H9 (cell line): Measurements from ENCODE around the gene MTHFD1L. TPM values are rescaled to one million over a fixed set of nuclear protein-coding genes. Genes with fewer than 3 reads are reported as not detected.
A peak's percentile ranks its signal among the peaks of the same experiment; 100 is the strongest.
"Not testable (repeated sequence)": the region's sequence is repeated elsewhere in the genome, so short reads cannot be mapped to it uniquely, and the experiment has no call there.

Source experiments
- DNase-seq: peaks from one replicate; pipeline ENCODE4 v3.0.0-alpha.2; 2017
- H2AFZ ChIP-seq: one replicate; pipeline ENCODE4 v1.6.1; 2013; ENCODE audit warnings: mild to moderate bottlenecking, low read length, control low read depth, moderate library complexity
- H2AK5ac ChIP-seq: 2 replicates; pipeline ENCODE4 v1.6.1; 2013; ENCODE audit warnings: low read length, control low read depth, mixed read lengths; ENCODE audit not compliant: insufficient read length
- H2BK120ac ChIP-seq: one replicate; pipeline ENCODE4 v1.6.1; 2013; ENCODE audit warnings: low read depth, mild to moderate bottlenecking, low read length, control low read depth, inconsistent platforms; ENCODE audit not compliant: poor library complexity, severe bottlenecking
- H2BK12ac ChIP-seq: 2 replicates; pipeline ENCODE4 v1.6.1; 2013; ENCODE audit warnings: low read length, control low read depth, mixed read lengths, low read depth; ENCODE audit not compliant: insufficient read length
- H2BK15ac ChIP-seq: 2 replicates; pipeline ENCODE4 v1.6.1; 2013; ENCODE audit warnings: low read depth, low read length, control low read depth
- H2BK20ac ChIP-seq: one replicate; pipeline ENCODE4 v1.6.1; 2013; ENCODE audit warnings: low read depth, mild to moderate bottlenecking, low read length, control low read depth, inconsistent platforms; ENCODE audit not compliant: poor library complexity, severe bottlenecking
- H2BK5ac ChIP-seq: 2 replicates; pipeline ENCODE4 v1.6.1; 2013; ENCODE audit warnings: low read length, control low read depth, mixed read lengths; ENCODE audit not compliant: insufficient read length
- H3K14ac ChIP-seq: 2 replicates; pipeline ENCODE4 v1.6.1; 2013; ENCODE audit warnings: low read length, control low read depth; ENCODE audit not compliant: insufficient read depth
- H3K18ac ChIP-seq: 2 replicates; pipeline ENCODE4 v1.6.1; 2013; ENCODE audit warnings: low read depth, mild to moderate bottlenecking, mixed read lengths, low read length, control low read depth; ENCODE audit not compliant: insufficient read length
- H3K23ac ChIP-seq: 2 replicates; pipeline ENCODE4 v1.6.1; 2013; ENCODE audit warnings: low read length, control low read depth, mixed read lengths, low read depth; ENCODE audit not compliant: insufficient read length
- H3K23me2 ChIP-seq: 2 replicates; pipeline ENCODE4 v1.6.1; 2013; ENCODE audit warnings: low read depth, mild to moderate bottlenecking, mixed read lengths, low read length, control low read depth; ENCODE audit not compliant: insufficient read length, poor library complexity, severe bottlenecking
- H3K27ac ChIP-seq: 2 replicates; pipeline ENCODE4 v1.5.1; 2013; ENCODE audit warnings: low read length, control low read depth, mixed read lengths, low read depth; ENCODE audit not compliant: insufficient read length
- H3K27me3 ChIP-seq: 2 replicates; pipeline ENCODE4 v1.6.1; 2013; ENCODE audit warnings: low read length, control low read depth, inconsistent platforms; ENCODE audit not compliant: insufficient read depth
- H3K4ac ChIP-seq: 2 replicates; pipeline ENCODE4 v1.6.1; 2013; ENCODE audit warnings: low read depth, mild to moderate bottlenecking, control low read depth, inconsistent platforms, low read length, moderate library complexity
- H3K4me1 ChIP-seq: 2 replicates; pipeline ENCODE4 v1.6.1; 2013; ENCODE audit warnings: low read length, control low read depth, inconsistent platforms; ENCODE audit not compliant: insufficient read depth
- H3K4me2 ChIP-seq: 2 replicates; pipeline ENCODE4 v1.6.1; 2013; ENCODE audit warnings: low read length, control low read depth, mixed read lengths; ENCODE audit not compliant: insufficient read length, insufficient read depth
- H3K56ac ChIP-seq: 2 replicates; pipeline ENCODE4 v1.6.1; 2013; ENCODE audit warnings: low read depth, mild to moderate bottlenecking, mixed read lengths, low read length, control low read depth; ENCODE audit not compliant: insufficient read length
- H3K79me1 ChIP-seq: 2 replicates; pipeline ENCODE4 v1.6.1; 2013; ENCODE audit warnings: low read depth, mild to moderate bottlenecking, moderate library complexity, low read length, control low read depth, inconsistent platforms; ENCODE audit not compliant: insufficient read depth, poor library complexity, severe bottlenecking
- H3K79me2 ChIP-seq: 2 replicates; pipeline ENCODE4 v1.6.1; 2013; ENCODE audit warnings: low read length, control low read depth, inconsistent platforms; ENCODE audit not compliant: insufficient read depth
- H3K9ac ChIP-seq: 2 replicates; pipeline ENCODE4 v1.6.1; 2013; ENCODE audit warnings: low read length, control low read depth, mixed read lengths; ENCODE audit not compliant: insufficient read length; ENCODE audit errors: extremely low read depth
- H3K9me3 ChIP-seq: one replicate; pipeline ENCODE4 v1.6.1; 2013; ENCODE audit warnings: low read depth, low read length, inconsistent platforms; ENCODE audit not compliant: control insufficient read depth
- H3T11ph ChIP-seq: one replicate; pipeline ENCODE4 v1.6.1; 2013; ENCODE audit warnings: mild to moderate bottlenecking, low read length, control low read depth, inconsistent platforms
- H4K20me1 ChIP-seq: one replicate; pipeline ENCODE4 v1.6.1; 2013; ENCODE audit not compliant: control insufficient read depth, insufficient read length, insufficient read depth
- H4K5ac ChIP-seq: 2 replicates; pipeline ENCODE4 v1.6.1; 2013; ENCODE audit warnings: low read depth, mild to moderate bottlenecking, mixed read lengths, low read length, control low read depth; ENCODE audit not compliant: insufficient read length
- H4K8ac ChIP-seq: replicated peaks from 2 replicates; pipeline ENCODE4 v1.6.1; 2013; ENCODE audit warnings: low read length, control low read depth, mixed read lengths, low read depth; ENCODE audit not compliant: insufficient read length
- H4K91ac ChIP-seq: 2 replicates; pipeline ENCODE4 v1.6.1; 2013; ENCODE audit warnings: low read depth, mild to moderate bottlenecking, moderate library complexity, mixed read lengths, low read length, control low read depth; ENCODE audit not compliant: insufficient read length
- H3K27ac Mint-ChIP-seq, 3 experiments: 2 replicates in 2 of 3; 3 replicates in 1 of 3; pipeline ENCODE4 v1.8.0; 2020 to 2021; ENCODE audit warnings: mixed read lengths in 3 of 3, mild to moderate bottlenecking in 1 of 3, moderate library complexity in 1 of 3
- H3K27me3 Mint-ChIP-seq: 2 replicates; pipeline ENCODE4 v1.8.0; 2021; ENCODE audit warnings: low read depth, mild to moderate bottlenecking, moderate library complexity, mixed read lengths
- H3K36me3 Mint-ChIP-seq, 3 experiments: 2 replicates in 2 of 3; 3 replicates in 1 of 3; pipeline ENCODE4 v1.8.0; 2020 to 2021; ENCODE audit warnings: low read depth in 3 of 3, mixed read lengths in 3 of 3; ENCODE audit not compliant: insufficient read depth in 1 of 3
- H3K4me1 Mint-ChIP-seq, 2 experiments: 2 replicates each; pipeline ENCODE4 v1.8.0; 2020; ENCODE audit warnings: mixed read lengths in 2 of 2
- H3K4me3 Mint-ChIP-seq, 2 experiments: 2 replicates in 1 of 2; 3 replicates in 1 of 2; pipeline ENCODE4 v1.8.0; 2020 to 2021; ENCODE audit warnings: mild to moderate bottlenecking in 2 of 2, mixed read lengths in 2 of 2, moderate library complexity in 1 of 2
- H3K9me3 Mint-ChIP-seq, 2 experiments: 2 replicates in 1 of 2; 3 replicates in 1 of 2; pipeline ENCODE4 v1.8.0; 2020; ENCODE audit warnings: mild to moderate bottlenecking in 2 of 2, mixed read lengths in 2 of 2, moderate library complexity in 1 of 2
- WGBS: extraction: QIAGEN DNeasy Blood & Tissue Kit; methylation state at CpG from one replicate; pipeline ENCODE4 v1.1.7; 2013; ENCODE audit warnings: missing lambda C conversion rate, low lambda C conversion rate, mixed read lengths; ENCODE audit not compliant: insufficient read length; ENCODE audit errors: extremely low coverage; 5-methylcytosine and 5-hydroxymethylcytosine counted together
- total RNA-seq: library from RNA; stranded (reverse); gene quantifications from 2 replicates; pipeline ENCODE4 v1.2.1, GENCODE V29; 2021
- TF ChIP-seq, protein P1 (sequence below): fragments of 200-600 bp; sonication (generic); conservative IDR thresholded peaks from 3 replicates; pipeline ENCODE4 v1.8.0; 2021; ENCODE audit warnings: antibody characterized with exemption, mild to moderate bottlenecking

MTHFD1L gene
- total RNA-seq, 1 experiment from 2014 or later: 90.2 TPM

DNA sequence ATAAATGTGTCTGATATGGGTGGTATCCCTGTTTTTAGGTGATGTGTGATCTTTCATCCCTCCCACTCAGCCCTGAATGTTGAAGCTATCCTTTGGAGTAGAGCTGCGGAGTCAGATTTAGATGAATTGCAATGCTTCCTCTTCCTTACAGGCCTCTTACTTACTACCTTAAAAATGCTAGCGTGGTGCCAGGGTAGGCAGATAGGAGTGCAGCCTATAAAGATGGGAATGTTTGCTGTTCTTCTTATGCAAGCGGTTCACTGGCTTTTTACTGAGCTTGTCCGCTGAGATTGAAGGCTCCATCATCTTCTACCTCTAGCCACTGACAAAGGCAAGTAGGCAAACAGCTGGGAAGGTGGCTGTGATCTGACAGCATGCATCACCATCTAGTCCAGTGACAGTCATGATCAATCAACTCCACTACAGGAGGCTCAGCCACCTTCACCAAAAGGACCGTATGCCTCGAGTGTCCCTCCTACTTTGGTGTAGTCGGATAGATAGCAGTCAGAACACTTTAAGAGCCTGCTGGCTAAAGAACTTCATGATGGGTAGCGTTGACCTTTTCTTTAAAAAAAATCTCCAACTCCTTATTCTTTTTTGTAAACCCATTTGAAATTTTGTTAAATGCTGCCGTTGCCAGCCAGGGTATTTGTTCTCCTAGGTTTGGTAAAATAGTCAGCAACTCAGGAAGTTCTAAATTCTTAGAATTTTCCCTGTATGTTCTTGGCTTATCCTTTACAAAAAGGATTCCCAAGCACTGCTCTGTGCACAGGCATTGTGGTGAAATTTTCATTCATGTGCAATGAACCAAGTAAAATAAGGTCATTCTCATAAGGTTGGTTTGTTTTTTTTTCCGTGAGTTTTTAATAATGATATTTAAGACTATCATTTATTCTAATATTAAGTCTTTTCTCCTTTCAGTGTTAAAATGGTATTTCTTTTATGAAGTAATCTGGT lies 169.6 kb downstream of the MTHFD1L start:
- H3K4ac ChIP-seq: no peak overlapping the region
- no peaks in the 10 kb centered on the region for H3K79me2 ChIP-seq
- H2BK5ac ChIP-seq: no peak overlapping the region
- H2BK20ac ChIP-seq: no peak overlapping the region
- H3K27ac ChIP-seq: no peak overlapping the region
- H4K8ac ChIP-seq: no peak overlapping the region
- no peaks in the 10 kb centered on the region for H3K27me3 Mint-ChIP-seq
- no peak for DNase-seq
- peaks cover 33 to 75% (median 55%) of the 10 kb centered on the region in 3 experiments for H3K36me3 Mint-ChIP-seq
- no peak overlapping the region for H2BK12ac ChIP-seq
- TF ChIP-seq, protein P1, sequence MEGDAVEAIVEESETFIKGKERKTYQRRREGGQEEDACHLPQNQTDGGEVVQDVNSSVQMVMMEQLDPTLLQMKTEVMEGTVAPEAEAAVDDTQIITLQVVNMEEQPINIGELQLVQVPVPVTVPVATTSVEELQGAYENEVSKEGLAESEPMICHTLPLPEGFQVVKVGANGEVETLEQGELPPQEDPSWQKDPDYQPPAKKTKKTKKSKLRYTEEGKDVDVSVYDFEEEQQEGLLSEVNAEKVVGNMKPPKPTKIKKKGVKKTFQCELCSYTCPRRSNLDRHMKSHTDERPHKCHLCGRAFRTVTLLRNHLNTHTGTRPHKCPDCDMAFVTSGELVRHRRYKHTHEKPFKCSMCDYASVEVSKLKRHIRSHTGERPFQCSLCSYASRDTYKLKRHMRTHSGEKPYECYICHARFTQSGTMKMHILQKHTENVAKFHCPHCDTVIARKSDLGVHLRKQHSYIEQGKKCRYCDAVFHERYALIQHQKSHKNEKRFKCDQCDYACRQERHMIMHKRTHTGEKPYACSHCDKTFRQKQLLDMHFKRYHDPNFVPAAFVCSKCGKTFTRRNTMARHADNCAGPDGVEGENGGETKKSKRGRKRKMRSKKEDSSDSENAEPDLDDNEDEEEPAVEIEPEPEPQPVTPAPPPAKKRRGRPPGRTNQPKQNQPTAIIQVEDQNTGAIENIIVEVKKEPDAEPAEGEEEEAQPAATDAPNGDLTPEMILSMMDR: no peak
- H3K79me1 ChIP-seq: no peaks in the 10 kb centered on the region
- H3K4me1 ChIP-seq: no peaks in the 10 kb centered on the region
- no CpG with 5 or more reads among the region's 10 CpGs for WGBS
- H2AK5ac ChIP-seq: no peak overlapping the region
- H3K14ac ChIP-seq: no peak overlapping the region
- H3K27me3 ChIP-seq: no peaks in the 10 kb centered on the region
- H3K23ac ChIP-seq: no peak overlapping the region
- H4K20me1 ChIP-seq: no peaks in the 10 kb centered on the region
- no peak overlapping the region for H3K4me2 ChIP-seq
- no peak overlapping the region for H3K9ac ChIP-seq
- peaks cover 0 to 2% of the 10 kb centered on the region in 2 experiments; a peak in 2 of 4 replicates for H3K4me1 Mint-ChIP-seq
- H4K5ac ChIP-seq: no peak overlapping the region
- no peak overlapping the region for H2BK15ac ChIP-seq
- no peak overlapping the region for H3K18ac ChIP-seq
- no peak overlapping the region for H2AFZ ChIP-seq
- no peaks in the 10 kb centered on the region; a peak in 1 of 5 replicates for H3K9me3 Mint-ChIP-seq
- H3K4me3 Mint-ChIP-seq: no peak overlapping the region
- H3K56ac ChIP-seq: no peak overlapping the region
- H3K27ac Mint-ChIP-seq: no peak overlapping the region
- H4K91ac ChIP-seq: no peak overlapping the region
- no peak overlapping the region for H2BK120ac ChIP-seq
- no peaks in the 10 kb centered on the region for H3K23me2 ChIP-seq
- H3K9me3 ChIP-seq: no peaks in the 10 kb centered on the region
- no peak overlapping the region for H3T11ph ChIP-seq

DNA sequence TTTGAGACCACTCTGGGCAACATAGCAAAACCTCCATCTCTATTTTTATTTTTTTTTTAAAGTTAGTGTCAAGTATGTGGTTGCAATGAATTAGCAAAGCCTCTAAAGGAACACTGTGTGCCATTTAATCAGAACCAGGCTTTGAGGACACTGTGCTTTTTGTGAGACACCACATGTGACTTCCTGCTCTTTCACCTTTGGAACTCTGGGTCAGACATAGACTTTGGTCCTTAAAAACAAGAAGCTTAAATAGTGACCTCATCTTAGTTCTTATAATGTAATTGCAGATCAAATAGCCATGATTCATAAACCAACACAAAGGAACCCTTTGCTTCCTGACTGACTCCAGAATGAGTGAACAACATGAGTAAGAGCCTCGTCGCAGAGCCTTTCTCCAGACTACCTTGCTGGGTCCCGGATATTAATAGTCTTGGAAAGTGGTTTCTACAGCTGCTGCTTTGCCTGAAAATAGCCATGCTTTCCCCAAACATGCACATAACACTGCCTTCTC lies 170.8 kb downstream of the MTHFD1L start:
- not testable (repeated sequence) for H3K23ac ChIP-seq, H2BK120ac ChIP-seq, H2BK15ac ChIP-seq, H2BK5ac ChIP-seq, H3K79me2 ChIP-seq, H4K8ac ChIP-seq, H2BK20ac ChIP-seq, H2BK12ac ChIP-seq, H4K20me1 ChIP-seq, H3K9ac ChIP-seq, H3K4me3 Mint-ChIP-seq, H3K23me2 ChIP-seq, H3K56ac ChIP-seq, H3K79me1 ChIP-seq, DNase-seq, H3K9me3 ChIP-seq, H3K4me1 ChIP-seq, H3K27ac ChIP-seq, H3K18ac ChIP-seq, H2AK5ac ChIP-seq, H3K14ac ChIP-seq, H2AFZ ChIP-seq, H3K4me2 ChIP-seq, H4K5ac ChIP-seq, H4K91ac ChIP-seq, H3K27me3 ChIP-seq, H3T11ph ChIP-seq, H3K4ac ChIP-seq, H3K27me3 Mint-ChIP-seq, H3K4me1 Mint-ChIP-seq, H3K9me3 Mint-ChIP-seq
- Mint-ChIP-seq H3K27ac (peak overlapping the region in 2 of 3 experiments; percentile 47 to 52; a peak in 3 of 7 replicates), H3K36me3 (peaks cover 35 to 85% (median 56%) of the 10 kb centered on the region in 3 experiments)
- WGBS: no CpG with 5 or more reads among the region's 3 CpGs
